HepG2 (cell line): ENCODE measurements around the gene CBL. TPM values are rescaled to one million over a fixed set of nuclear protein-coding genes. Genes with fewer than 3 reads are reported as not detected.

Experiments
- ATAC-seq: fragments of 200-7000 bp; cut with Tn5 transposase; 3 replicates; pipeline ENCODE4 v1.9.1; 2020; ENCODE audit warnings: mild to moderate bottlenecking, moderate library complexity
- BruUV-seq: library from RNA; stranded (reverse); fragments of 400-500 nt; replicated peaks from 2 replicates; lab custom pipeline; 2021; lab: Mats Ljungman, UMichigan
- CTCF ChIA-PET: fragments of 300-600 bp; formaldehyde crosslinking; extraction: SDS; loops from one replicate; lab custom pipeline; 2021; ENCODE audit warnings: low total read pairs, inconsistent platforms, low intra/inter-chr PET ratio; lab: Yijun Ruan, JAX
- POLR2A ChIA-PET: fragments of 350-600 bp; sonication (Branson Sonifier 250); formaldehyde crosslinking; loops from one replicate; lab custom pipeline; 2020; ENCODE audit warnings: antibody characterized with exemption, inconsistent platforms; lab: Yijun Ruan, JAX
- DNase-seq: peaks from one replicate; pipeline ENCODE4 v3.0.0-alpha.2; 2015; ENCODE audit warnings: low spot score
- FAIRE-seq: peaks from 3 replicates; lab custom pipeline; 2011; peaks lifted over from hg19 to GRCh38; lab: Jason Lieb, UNC
- H2AFZ ChIP-seq: one replicate; pipeline ENCODE4 v1.6.1; 2011; ENCODE audit warnings: low read length, inconsistent platforms
- H3K27ac ChIP-seq: fragments of 300-600 bp; 3 replicates; pipeline ENCODE4 v1.8.0; 2011; ENCODE audit warnings: mixed run types, mild to moderate bottlenecking, mixed read lengths, low read length, inconsistent platforms; ENCODE audit not compliant: insufficient read depth; ENCODE audit errors: extremely low read length
- H3K27me3 ChIP-seq, 2 experiments: fragments of 200-600 bp in 1 of 2; 2 replicates in 1 of 2; 3 replicates in 1 of 2; pipeline versions ENCODE4 v1.6.0 to v1.8.0; 2011; ENCODE audit warnings: low read length in 2 of 2, mild to moderate bottlenecking in 2 of 2, moderate library complexity in 2 of 2, inconsistent platforms in 1 of 2; ENCODE audit not compliant: insufficient read depth in 2 of 2, control insufficient read depth in 1 of 2
- H3K36me3 ChIP-seq, 2 experiments: fragments of 200-600 bp in 1 of 2; replicated peaks in 1 of 2; 2 replicates in 1 of 2; 3 replicates in 1 of 2; pipeline versions ENCODE4 v1.5.1 to v1.8.0; 2011; ENCODE audit warnings: low read length in 2 of 2, inconsistent platforms in 1 of 2; ENCODE audit not compliant: insufficient read depth in 2 of 2, control insufficient read depth in 1 of 2
- H3K4me1 ChIP-seq: 2 replicates; pipeline ENCODE4 v1.5.1; 2012; ENCODE audit warnings: low read length, inconsistent platforms; ENCODE audit not compliant: insufficient read depth
- H3K4me2 ChIP-seq: 2 replicates; pipeline ENCODE4 v1.6.0; 2011; ENCODE audit warnings: low read depth, low read length, inconsistent platforms
- H3K4me3 ChIP-seq, 3 experiments: fragments of 200-600 bp in 1 of 3; sonication (generic), shearing (Covaris generic) in 1 of 3; replicated peaks in 1 of 3; 2 replicates each; pipeline ENCODE4 v1.5.1; 2011 to 2016; ENCODE audit warnings: low read length in 3 of 3, inconsistent platforms in 2 of 3, low read depth in 2 of 3, mild to moderate bottlenecking in 2 of 3, control low read depth in 1 of 3, mixed read lengths in 1 of 3; ENCODE audit not compliant: insufficient read depth in 1 of 3
- H3K79me2 ChIP-seq: one replicate; pipeline ENCODE4 v1.6.1; 2011; ENCODE audit warnings: low read length, inconsistent platforms; ENCODE audit not compliant: insufficient read depth
- H3K9ac ChIP-seq: 2 replicates; pipeline ENCODE4 v1.6.0; 2011; ENCODE audit warnings: mild to moderate bottlenecking, low read depth, low read length, inconsistent platforms; ENCODE audit not compliant: insufficient read depth
- H3K9me3 ChIP-seq: 2 replicates; pipeline ENCODE4 v1.5.1; 2012; ENCODE audit warnings: mild to moderate bottlenecking, low read length
- H4K20me1 ChIP-seq: 2 replicates; pipeline ENCODE4 v1.6.0; 2011; ENCODE audit warnings: inconsistent platforms, mild to moderate bottlenecking, low read length, moderate library complexity; ENCODE audit not compliant: insufficient read depth
- KIAA2018 ChIP-seq: sonication (generic); formaldehyde crosslinking; IDR thresholded peaks from 2 replicates; pipeline ENCODE4 v1.5.0; 2020; ENCODE audit warnings: mild to moderate bottlenecking, missing genetic modification reagents, borderline replicate concordance
- MXD1 ChIP-seq: sonication (generic); formaldehyde crosslinking; IDR thresholded peaks from 2 replicates; pipeline ENCODE4 v1.4.0; 2020; ENCODE audit warnings: mild to moderate bottlenecking, missing genetic modification reagents
- SIN3A ChIP-seq: IDR thresholded peaks from 2 replicates; pipeline ENCODE4 v1.6.1; 2011; ENCODE audit warnings: low read depth, mild to moderate bottlenecking, control low read depth, low read length, borderline replicate concordance
- ZNF570 ChIP-seq: sonication (generic); formaldehyde crosslinking; IDR thresholded peaks from 2 replicates; pipeline ENCODE4 v1.4.0; 2020; ENCODE audit warnings: mild to moderate bottlenecking, missing genetic modification reagents, borderline replicate concordance
- ZNF781 ChIP-seq: sonication (generic); formaldehyde crosslinking; IDR thresholded peaks from 2 replicates; pipeline ENCODE4 v1.5.1; 2020; ENCODE audit warnings: borderline replicate concordance, mild to moderate bottlenecking, missing genetic modification reagents; ENCODE audit errors: not compliant biosample characterization
- WGBS: methylation state at CpG from one replicate; pipeline ENCODE4 v1.1.6; 2017; ENCODE audit warnings: low lambda C conversion rate; 5-methylcytosine and 5-hydroxymethylcytosine counted together
- in situ Hi-C: cut with HindIII; loops from 2 replicates; pipeline ENCODE4 v1.10.0; 2017; ENCODE audit warnings: low pct_unique_long_range_greater_than_20kb; ENCODE audit not compliant: extremely low pct_ligation_motif_present
- intact Hi-C: fragments of 100-400 bp; cut with micrococcal nuclease; formaldehyde crosslinking; loops from one replicate; pipeline ENCODE4 v1.10.0; 2022; ENCODE audit not compliant: unreplicated experiment
- polyA plus RNA-seq, 8 experiments: library from polyadenylated mRNA; depleted of rRNA in 3 of 8; stranded (reverse) in 7 of 8; unstranded in 1 of 8; fragments of >200 nt; fragmentation: Illumina TruSeq in 4 of 8; extraction: Trizol in 4 of 8; gene quantifications; 2 replicates each; pipeline versions ENCODE4 v1.2.1 to v1.2.3, GENCODE V29; 2011 to 2016; ENCODE audit warnings: low read depth in 4 of 8, missing spikeins in 1 of 8, mixed read lengths in 1 of 8; ENCODE audit not compliant: insufficient read depth in 1 of 8
- total RNA-seq, 5 experiments: library from RNA; depleted of rRNA; stranded (reverse); fragments of >200 nt; fragmentation: Illumina TruSeq; extraction: Trizol; gene quantifications; 2 replicates each; pipeline ENCODE4 v1.2.3, GENCODE V29; 2016; ENCODE audit warnings: low read depth in 1 of 5
- TF ChIP-seq, protein P1 (sequence below): sonication (generic); formaldehyde crosslinking; IDR thresholded peaks from 2 replicates; pipeline ENCODE4 v1.4.0; 2020; ENCODE audit warnings: mild to moderate bottlenecking, low read depth, missing genetic modification reagents

Gene CBL
- total and polyA plus RNA-seq, 2 of the 13 experiments (the other 11 are each of a cell fraction or from before 2014, with no cell fraction given), result 6.6 to 7.4 TPM

DNA sequence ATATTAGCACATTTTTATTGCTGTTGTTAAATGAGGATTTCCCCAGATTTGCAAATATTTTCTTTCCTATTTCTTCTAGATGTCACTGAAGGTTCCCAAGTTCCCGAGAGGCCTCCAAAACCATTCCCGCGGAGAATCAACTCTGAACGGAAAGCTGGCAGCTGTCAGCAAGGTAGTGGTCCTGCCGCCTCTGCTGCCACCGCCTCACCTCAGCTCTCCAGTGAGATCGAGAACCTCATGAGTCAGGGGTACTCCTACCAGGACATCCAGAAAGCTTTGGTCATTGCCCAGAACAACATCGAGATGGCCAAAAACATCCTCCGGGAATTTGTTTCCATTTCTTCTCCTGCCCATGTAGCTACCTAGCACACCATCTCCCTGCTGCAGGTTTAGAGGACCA lies 93.3 kb downstream of the CBL start:
- no peak overlapping the region for H3K4me2 ChIP-seq
- DNase-seq (no peak), ATAC-seq (no peak), FAIRE-seq (no peak)
- TF ChIP-seq ZNF781 (CRISPR knock-in tag), result no peak
- TF ChIP-seq, protein P1, sequence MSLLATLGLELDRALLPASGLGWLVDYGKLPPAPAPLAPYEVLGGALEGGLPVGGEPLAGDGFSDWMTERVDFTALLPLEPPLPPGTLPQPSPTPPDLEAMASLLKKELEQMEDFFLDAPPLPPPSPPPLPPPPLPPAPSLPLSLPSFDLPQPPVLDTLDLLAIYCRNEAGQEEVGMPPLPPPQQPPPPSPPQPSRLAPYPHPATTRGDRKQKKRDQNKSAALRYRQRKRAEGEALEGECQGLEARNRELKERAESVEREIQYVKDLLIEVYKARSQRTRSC (CRISPR knock-in tag), result no peak
- no peak for TF ChIP-seq ZNF570 (CRISPR knock-in tag)
- intact Hi-C loops, result no loop called here
- ChIA-PET POLR2A (no interaction called here), CTCF (no interaction called here)
- no peaks in the 10 kb centered on the region for H4K20me1 ChIP-seq
- no peak overlapping the region for H3K27ac ChIP-seq
- BruUV-seq, result no TSS peak
- H2AFZ ChIP-seq, result no peak overlapping the region
- no peaks in the 10 kb centered on the region for H3K9me3 ChIP-seq
- no peak overlapping the region for H3K4me3 ChIP-seq
- no peaks in the 10 kb centered on the region for H3K27me3 ChIP-seq
- H3K9ac ChIP-seq, result no peak overlapping the region
- no peaks in the 10 kb centered on the region for H3K79me2 ChIP-seq
- in situ Hi-C loops, result no loop called here
- peaks cover 18 to 45% of the 10 kb centered on the region in 2 experiments for H3K36me3 ChIP-seq
- 98% methylated on average over 9 of the region's 9 CpGs for WGBS
- no peaks in the 10 kb centered on the region for H3K4me1 ChIP-seq

- Histone ChIP-seq H3K9me3 (no peaks in the 10 kb centered on the region), H3K9ac (no peak overlapping the region), H3K4me2 (no peak overlapping the region), H3K4me1 (peaks cover 2% of the 10 kb centered on the region), H3K36me3 (peaks cover 18 to 45% of the 10 kb centered on the region in 2 experiments), H3K79me2 (no peaks in the 10 kb centered on the region), H3K27ac (no peak overlapping the region), H2AFZ (no peak overlapping the region), H4K20me1 (no peaks in the 10 kb centered on the region), H3K4me3 (no peak overlapping the region), H3K27me3 (no peaks in the 10 kb centered on the region)
- DNase-seq (no peak), FAIRE-seq (no peak), ATAC-seq (no peak)
- intact Hi-C loops, result no loop called here
- ChIA-PET POLR2A (interaction anchor here (0.6 kb wide), 1 partner anchor 81 kb away, joined by 3 read pairs; no protein-coding TSS in a partner anchor), CTCF (no interaction called here)
- in situ Hi-C loops, result no loop called here
- 97% methylated on average over 3 of the region's 3 CpGs for WGBS
- no TSS peak for BruUV-seq
- TF ChIP-seq MXD1 (CRISPR knock-in tag) (no peak), KIAA2018 (no peak), SIN3A (no peak)
These were observed 94.2 kb downstream of the CBL start for GRCh38 chr11:119300198-119300964.
